ENCODE measurements around the gene CD69.

GRCh38 chr12:9758119-9758518 is 2.6 kb downstream of the CD69 start:
- no peak for TF ChIP-seq CTCF (IDR thresholded peaks at IDR 0.05)
- no peak for TF ChIP-seq POLR2A (IDR thresholded peaks at IDR 0.05)
